MM.1S (cell line): ENCODE results near the gene GADD45B.

Source experiments
- EZH2 ChIP-seq: fragments of 300-600 bp; sonication (generic); optimal IDR thresholded peaks from 2 replicates; pipeline ENCODE3; 2017; ENCODE audit warnings: low read depth, mild to moderate bottlenecking, antibody characterized with exemption, low read length, mixed read lengths
- TF ChIP-seq, protein P1 (sequence below): fragments of 300-600 bp; sonication (generic); IDR thresholded peaks from 2 replicates; pipeline ENCODE4 v1.5.1; 2016; ENCODE audit warnings: antibody characterized with exemption, low read length, mixed read lengths

GRCh38 chr19:2527171-2527570 is 51.2 kb downstream of the GADD45B start:
- TF ChIP-seq EZH2, result no peak
- TF ChIP-seq, protein P1, sequence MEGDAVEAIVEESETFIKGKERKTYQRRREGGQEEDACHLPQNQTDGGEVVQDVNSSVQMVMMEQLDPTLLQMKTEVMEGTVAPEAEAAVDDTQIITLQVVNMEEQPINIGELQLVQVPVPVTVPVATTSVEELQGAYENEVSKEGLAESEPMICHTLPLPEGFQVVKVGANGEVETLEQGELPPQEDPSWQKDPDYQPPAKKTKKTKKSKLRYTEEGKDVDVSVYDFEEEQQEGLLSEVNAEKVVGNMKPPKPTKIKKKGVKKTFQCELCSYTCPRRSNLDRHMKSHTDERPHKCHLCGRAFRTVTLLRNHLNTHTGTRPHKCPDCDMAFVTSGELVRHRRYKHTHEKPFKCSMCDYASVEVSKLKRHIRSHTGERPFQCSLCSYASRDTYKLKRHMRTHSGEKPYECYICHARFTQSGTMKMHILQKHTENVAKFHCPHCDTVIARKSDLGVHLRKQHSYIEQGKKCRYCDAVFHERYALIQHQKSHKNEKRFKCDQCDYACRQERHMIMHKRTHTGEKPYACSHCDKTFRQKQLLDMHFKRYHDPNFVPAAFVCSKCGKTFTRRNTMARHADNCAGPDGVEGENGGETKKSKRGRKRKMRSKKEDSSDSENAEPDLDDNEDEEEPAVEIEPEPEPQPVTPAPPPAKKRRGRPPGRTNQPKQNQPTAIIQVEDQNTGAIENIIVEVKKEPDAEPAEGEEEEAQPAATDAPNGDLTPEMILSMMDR, result no peak
